OCI-LY7 (cell line): ENCODE results near the gene ZNF438. TPM values are rescaled to one million over a fixed set of nuclear protein-coding genes. Genes with fewer than 3 reads are reported as not detected.

Experiments used
- BruUV-seq: library from RNA; stranded (reverse); fragments of 400-500 nt; replicated peaks from 2 replicates; lab custom pipeline; 2021; lab: Mats Ljungman, UMichigan
- CTCF ChIA-PET: fragments of 300-600 bp; sonication (Branson Sonifier 250); formaldehyde crosslinking; loops from one replicate; lab custom pipeline; 2022; ENCODE audit warnings: antibody characterized with exemption; ENCODE audit not compliant: unreplicated experiment; lab: Charles Lee
- POLR2A ChIA-PET: fragments of 300-600 bp; sonication (Branson Sonifier 250); formaldehyde crosslinking; loops from one replicate; lab custom pipeline; 2022; ENCODE audit warnings: antibody characterized with exemption; lab: Charles Lee
- DNase-seq: peaks from one replicate; pipeline ENCODE4 v3.0.0-alpha.2; 2015; ENCODE audit warnings: low spot score
- H2AFZ ChIP-seq: fragments of 200-600 bp; sonication (generic), shearing (Covaris generic); 2 replicates; pipeline ENCODE4 v1.6.1; 2014; ENCODE audit warnings: mild to moderate bottlenecking, antibody characterized with exemption, low read length, moderate library complexity
- H3K27ac ChIP-seq: fragments of 200-600 bp; sonication (generic); 2 replicates; pipeline ENCODE4 v1.5.1; 2014; ENCODE audit warnings: mixed run types, low read depth, mild to moderate bottlenecking, moderate library complexity, low read length, inconsistent platforms; ENCODE audit not compliant: poor library complexity, severe bottlenecking
- H3K36me3 ChIP-seq: fragments of 200-600 bp; sonication (generic); 2 replicates; pipeline ENCODE4 v1.6.1; 2014; ENCODE audit warnings: mild to moderate bottlenecking, antibody characterized with exemption, low read length, moderate library complexity, mixed read lengths; ENCODE audit not compliant: insufficient read depth
- H3K4me1 ChIP-seq: fragments of 200-600 bp; sonication (generic); 2 replicates; pipeline ENCODE4 v1.5.1; 2014; ENCODE audit warnings: mild to moderate bottlenecking, low read length; ENCODE audit not compliant: insufficient read depth, poor library complexity, severe bottlenecking
- H3K4me2 ChIP-seq: fragments of 200-600 bp; sonication (generic); 2 replicates; pipeline ENCODE4 v1.6.1; 2014; ENCODE audit warnings: mild to moderate bottlenecking, low read length
- H3K4me3 ChIP-seq: fragments of 200-600 bp; sonication (generic); 2 replicates; pipeline ENCODE4 v1.5.1; 2014; ENCODE audit warnings: mild to moderate bottlenecking, low read depth, low read length; ENCODE audit not compliant: poor library complexity, severe bottlenecking
- H3K79me2 ChIP-seq: fragments of 200-600 bp; sonication (generic); 2 replicates; pipeline ENCODE4 v1.6.1; 2016; ENCODE audit warnings: low read depth, mild to moderate bottlenecking, low read length, moderate library complexity, mixed read lengths; ENCODE audit not compliant: insufficient read depth
- H3K9me2 ChIP-seq: fragments of 200-600 bp; sonication (generic); 2 replicates; pipeline ENCODE4 v1.6.1; 2016; ENCODE audit warnings: mild to moderate bottlenecking, low read length, mixed read lengths; ENCODE audit not compliant: insufficient read depth
- H3K9me3 ChIP-seq: fragments of 200-600 bp; sonication (generic); 2 replicates; pipeline ENCODE4 v1.6.1; 2014; ENCODE audit warnings: mild to moderate bottlenecking, mixed run types, low read length, mixed read lengths
- H4K20me1 ChIP-seq: fragments of 200-600 bp; sonication (generic); 2 replicates; pipeline ENCODE4 v1.6.1; 2014; ENCODE audit warnings: mild to moderate bottlenecking, antibody characterized with exemption, low read length, moderate library complexity, mixed read lengths; ENCODE audit not compliant: insufficient read depth
- CTCF ChIP-seq: fragments of 200-600 bp; sonication (generic); conservative IDR thresholded peaks from 2 replicates; pipeline ENCODE4 v1.5.1; 2014; ENCODE audit warnings: mild to moderate bottlenecking, antibody characterized with exemption, low read length, moderate library complexity, mixed read lengths
- EZH2phosphoT487 ChIP-seq: fragments of 200-600 bp; sonication (generic); IDR thresholded peaks from 2 replicates; pipeline ENCODE4 v1.6.1; 2018; ENCODE audit warnings: low read depth, borderline replicate concordance, mild to moderate bottlenecking, mixed run types, antibody characterized with exemption, low read length, moderate library complexity, mixed read lengths
- intact Hi-C: fragments of 100-400 bp; cut with micrococcal nuclease; formaldehyde crosslinking; loops from one replicate; pipeline ENCODE4 v1.10.0; 2022; ENCODE audit not compliant: unreplicated experiment
- total RNA-seq, 2 experiments: library from RNA; depleted of rRNA in 1 of 2; stranded (reverse); fragments of >200 nt in 1 of 2; shearing (Covaris generic) in 1 of 2; gene quantifications; 2 replicates each; pipeline ENCODE4 v1.2.3, GENCODE V29; 2014 to 2022

ZNF438 gene
- total RNA-seq, 2 experiments from 2014 or later, result 2.0 to 2.5 TPM

- H3K4me2 ChIP-seq, result no peak overlapping the region
- H2AFZ ChIP-seq, result no peak overlapping the region
- no TSS peak for BruUV-seq
- H3K9me2 ChIP-seq, result no peaks in the 10 kb centered on the region
- no peaks in the 10 kb centered on the region for H3K36me3 ChIP-seq
- H3K79me2 ChIP-seq, result no peaks in the 10 kb centered on the region
- no peak for DNase-seq
- H4K20me1 ChIP-seq, result no peaks in the 10 kb centered on the region
- H3K4me3 ChIP-seq, result no peak overlapping the region
- intact Hi-C loops, result no loop called here
- H3K9me3 ChIP-seq, result no peaks in the 10 kb centered on the region
- no peak overlapping the region for H3K27ac ChIP-seq
- ChIA-PET POLR2A (interaction anchor here (0.5 to 0.7 kb wide), 2 partner anchors 19 to 195 kb away, joined by 4 read pairs; no protein-coding TSS in a partner anchor), CTCF (no interaction called here)
- no peak for TF ChIP-seq CTCF
- no peak for TF ChIP-seq EZH2phosphoT487
- H3K4me1 ChIP-seq, result no peaks in the 10 kb centered on the region
Measured at GRCh38 chr10:30839652-30840051, 192.0 kb downstream of the ZNF438 start.

- no peaks in the 10 kb centered on the region for H3K9me2 ChIP-seq
- H3K4me1 ChIP-seq, result no peaks in the 10 kb centered on the region
- no peak overlapping the region for H3K27ac ChIP-seq
- no peaks in the 10 kb centered on the region for H3K79me2 ChIP-seq
- H3K4me3 ChIP-seq, result no peak overlapping the region
- H3K36me3 ChIP-seq, result no peaks in the 10 kb centered on the region
- no peaks in the 10 kb centered on the region for H3K9me3 ChIP-seq
- no peak overlapping the region for H2AFZ ChIP-seq
- POLR2A ChIA-PET, result interaction anchor here (0.7 kb wide), 2 partner anchors 22 to 1257 kb away, joined by 6 to 9 read pairs; no protein-coding TSS in a partner anchor
- TF ChIP-seq EZH2phosphoT487 (no peak), CTCF (no peak)
- CTCF ChIA-PET, result no interaction called here
- no peaks in the 10 kb centered on the region for H4K20me1 ChIP-seq
- DNase-seq, result no peak
- intact Hi-C loops, result no loop called here
- no TSS peak for BruUV-seq
- H3K4me2 ChIP-seq, result no peak overlapping the region
Measured at GRCh38 chr10:30836406-30836805, 195.3 kb downstream of the ZNF438 start.

- Histone ChIP-seq H3K79me2 (no peaks in the 10 kb centered on the region), H3K4me2 (no peak overlapping the region), H4K20me1 (no peaks in the 10 kb centered on the region), H3K4me3 (no peak overlapping the region), H3K36me3 (no peaks in the 10 kb centered on the region), H3K9me3 (no peaks in the 10 kb centered on the region), H3K4me1 (no peaks in the 10 kb centered on the region), H3K27ac (no peak overlapping the region), H3K9me2 (no peaks in the 10 kb centered on the region), H2AFZ (no peak overlapping the region)
- BruUV-seq, result no TSS peak
- intact Hi-C loops, result no loop called here
- DNase-seq, result no peak
- ChIA-PET CTCF (no interaction called here), POLR2A (no interaction called here)
- TF ChIP-seq EZH2phosphoT487, result no peak
- no peak for TF ChIP-seq CTCF
Measured at GRCh38 chr10:30835146-30835545, 196.5 kb downstream of the ZNF438 start.
